ENCODE results near the gene ZNF469.

The ZNF469 gene, protein sequence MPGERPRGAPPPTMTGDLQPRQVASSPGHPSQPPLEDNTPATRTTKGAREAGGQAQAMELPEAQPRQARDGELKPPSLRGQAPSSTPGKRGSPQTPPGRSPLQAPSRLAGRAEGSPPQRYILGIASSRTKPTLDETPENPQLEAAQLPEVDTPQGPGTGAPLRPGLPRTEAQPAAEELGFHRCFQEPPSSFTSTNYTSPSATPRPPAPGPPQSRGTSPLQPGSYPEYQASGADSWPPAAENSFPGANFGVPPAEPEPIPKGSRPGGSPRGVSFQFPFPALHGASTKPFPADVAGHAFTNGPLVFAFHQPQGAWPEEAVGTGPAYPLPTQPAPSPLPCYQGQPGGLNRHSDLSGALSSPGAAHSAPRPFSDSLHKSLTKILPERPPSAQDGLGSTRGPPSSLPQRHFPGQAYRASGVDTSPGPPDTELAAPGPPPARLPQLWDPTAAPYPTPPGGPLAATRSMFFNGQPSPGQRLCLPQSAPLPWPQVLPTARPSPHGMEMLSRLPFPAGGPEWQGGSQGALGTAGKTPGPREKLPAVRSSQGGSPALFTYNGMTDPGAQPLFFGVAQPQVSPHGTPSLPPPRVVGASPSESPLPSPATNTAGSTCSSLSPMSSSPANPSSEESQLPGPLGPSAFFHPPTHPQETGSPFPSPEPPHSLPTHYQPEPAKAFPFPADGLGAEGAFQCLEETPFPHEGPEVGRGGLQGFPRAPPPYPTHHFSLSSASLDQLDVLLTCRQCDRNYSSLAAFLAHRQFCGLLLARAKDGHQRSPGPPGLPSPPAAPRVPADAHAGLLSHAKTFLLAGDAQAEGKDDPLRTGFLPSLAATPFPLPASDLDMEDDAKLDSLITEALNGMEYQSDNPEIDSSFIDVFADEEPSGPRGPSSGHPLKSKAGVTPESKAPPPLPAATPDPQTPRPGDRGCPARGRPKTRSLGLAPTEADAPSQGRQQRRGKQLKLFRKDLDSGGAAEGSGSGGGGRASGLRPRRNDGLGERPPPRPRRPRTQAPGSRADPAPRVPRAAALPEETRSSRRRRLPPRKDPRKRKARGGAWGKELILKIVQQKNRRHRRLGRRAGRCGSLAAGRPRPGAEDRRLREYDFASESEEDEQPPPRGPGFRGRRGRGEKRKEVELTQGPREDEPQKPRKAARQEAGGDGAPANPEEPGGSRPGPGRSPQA (N-terminal part only)

DNA sequence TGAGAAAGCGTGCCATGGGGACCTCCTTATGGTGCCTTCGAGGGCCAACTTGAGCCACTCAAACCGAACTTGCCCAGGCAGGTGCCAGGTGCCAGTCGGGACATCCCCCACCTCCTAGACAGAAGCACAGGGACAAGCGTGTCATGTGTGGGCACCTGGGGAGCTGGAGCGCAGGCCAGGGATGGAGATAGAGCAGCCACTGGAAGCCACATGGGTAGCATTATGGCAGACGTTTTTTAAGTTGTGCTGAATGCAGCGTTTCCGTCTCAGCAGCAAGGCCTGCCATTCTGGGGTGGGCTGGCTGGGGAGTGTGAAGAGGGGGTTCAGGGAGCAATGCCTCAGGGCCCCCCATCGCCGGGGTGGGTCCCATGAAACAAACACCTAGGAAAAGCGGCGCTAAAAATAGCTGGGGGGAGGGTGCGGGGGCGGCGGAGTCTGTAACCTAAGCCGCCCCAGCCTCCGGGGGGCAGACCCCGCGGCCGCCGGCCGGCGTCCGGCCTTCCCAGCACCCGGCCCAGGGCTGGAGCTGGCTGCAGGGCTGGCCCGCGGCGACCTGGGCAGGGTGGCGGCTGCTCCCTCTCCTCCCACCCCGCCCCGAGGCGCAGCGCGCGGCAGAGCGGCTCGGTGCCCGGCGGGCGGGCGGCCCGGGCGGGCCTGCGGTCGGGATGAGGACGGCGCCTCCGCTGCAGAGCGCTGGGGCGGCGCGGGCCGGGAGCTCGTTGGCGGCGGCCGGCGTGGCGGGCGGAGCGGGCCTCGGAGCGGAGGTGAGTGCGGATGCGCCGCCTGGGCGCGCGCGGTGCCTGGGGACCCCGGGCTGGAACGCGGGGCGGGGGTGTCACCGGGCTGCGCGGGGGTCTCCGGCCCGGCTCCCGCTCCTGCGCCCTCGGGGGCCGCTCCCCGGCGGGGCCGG is at the start of gene ZNF469:
TSS of gene ZNF469 (plus strand) at position 469 of the 910 bp plus-strand sequence. CDS start 44,512 bp downstream, outside the sequence.
- DNase-seq: no peak

DNA sequence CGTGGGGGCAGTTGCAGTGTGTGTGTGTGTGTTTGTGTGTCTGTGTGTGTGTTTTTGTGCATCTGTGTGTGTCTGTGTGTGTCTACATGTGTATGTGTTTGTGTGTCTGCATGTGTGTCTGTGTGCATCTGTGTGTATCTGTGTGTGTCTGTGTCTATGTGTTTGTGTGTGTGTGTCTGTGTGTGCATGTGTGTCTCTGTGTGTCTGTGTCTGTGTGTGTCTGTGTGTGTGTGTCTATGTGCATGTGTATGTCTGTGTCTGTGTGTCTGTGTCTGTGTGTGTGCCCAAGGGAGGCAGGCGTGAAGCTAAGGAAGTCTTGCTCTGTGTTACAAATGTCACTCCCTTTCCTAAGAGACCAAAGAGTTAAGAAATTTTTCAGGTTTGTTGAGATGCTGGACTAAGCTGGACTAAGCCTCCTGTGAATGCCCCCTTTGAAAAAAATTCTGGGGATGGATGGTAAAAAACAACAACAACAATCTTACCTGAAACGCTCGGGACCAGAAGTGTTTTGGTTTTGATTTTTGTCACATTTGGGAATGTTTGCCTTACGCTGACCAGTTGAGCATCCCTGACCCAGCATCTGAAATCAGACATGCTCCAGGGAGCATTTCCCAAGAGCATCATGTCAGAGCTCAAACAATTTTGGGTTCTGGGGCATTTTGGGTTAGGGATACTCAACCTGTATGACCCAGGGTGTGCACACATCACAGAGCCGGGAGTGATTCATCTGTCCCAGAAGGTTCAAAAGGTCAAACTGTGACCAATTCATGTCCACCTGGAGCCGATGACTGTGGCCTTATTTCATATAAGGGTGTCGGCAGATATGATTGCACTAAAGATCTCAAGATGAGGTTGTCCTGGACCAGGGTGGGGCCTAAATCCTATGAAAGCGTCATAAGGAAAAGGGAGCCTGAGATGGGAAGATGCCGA is 48.6 kb upstream of the ZNF469 start:
- no peak for DNase-seq

DNA sequence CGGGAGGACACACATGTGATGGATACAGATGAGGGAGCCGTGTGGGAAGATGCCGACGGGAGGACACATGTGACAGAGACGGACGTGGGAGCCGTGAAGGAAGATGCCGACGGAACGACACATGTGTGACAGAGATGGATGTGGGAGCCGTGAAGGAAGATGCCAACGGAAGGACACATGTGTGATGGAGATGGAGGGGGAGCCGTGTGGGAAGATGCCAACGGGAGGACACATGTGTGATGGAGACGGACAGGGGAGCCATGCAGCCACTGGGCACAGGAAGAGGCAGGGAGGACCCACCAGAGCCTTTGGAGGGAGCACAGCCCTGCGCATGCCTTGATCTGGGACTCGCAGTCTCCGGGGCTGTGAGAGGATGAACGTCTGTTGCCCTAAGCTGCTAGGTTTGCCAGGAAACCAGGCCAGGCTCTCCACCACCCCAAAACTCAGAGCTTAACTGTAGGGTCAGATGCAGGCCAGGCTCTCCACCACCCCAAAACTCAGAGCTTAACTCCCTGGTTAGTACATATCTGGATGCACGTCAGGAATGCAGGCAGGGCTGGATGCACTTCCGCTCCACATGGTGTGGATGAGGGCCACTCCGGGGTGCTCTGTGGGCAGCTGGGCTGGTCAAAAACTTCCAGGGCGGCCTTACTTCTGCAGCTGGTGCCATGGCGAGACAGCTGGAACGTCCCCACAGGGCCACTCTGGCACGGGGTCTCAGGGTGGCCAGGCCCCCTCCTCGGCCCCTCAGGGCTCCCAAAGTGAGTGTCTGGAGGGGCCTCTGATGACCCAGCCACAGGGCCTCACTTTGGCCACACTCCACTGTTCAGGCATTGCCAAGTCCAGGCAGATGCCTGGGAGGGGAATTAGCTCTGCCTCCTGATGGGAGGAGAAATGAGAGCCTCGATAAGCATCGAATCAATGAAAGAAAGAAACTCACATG is 47.7 kb upstream of the ZNF469 start:
- no peak for DNase-seq

DNA sequence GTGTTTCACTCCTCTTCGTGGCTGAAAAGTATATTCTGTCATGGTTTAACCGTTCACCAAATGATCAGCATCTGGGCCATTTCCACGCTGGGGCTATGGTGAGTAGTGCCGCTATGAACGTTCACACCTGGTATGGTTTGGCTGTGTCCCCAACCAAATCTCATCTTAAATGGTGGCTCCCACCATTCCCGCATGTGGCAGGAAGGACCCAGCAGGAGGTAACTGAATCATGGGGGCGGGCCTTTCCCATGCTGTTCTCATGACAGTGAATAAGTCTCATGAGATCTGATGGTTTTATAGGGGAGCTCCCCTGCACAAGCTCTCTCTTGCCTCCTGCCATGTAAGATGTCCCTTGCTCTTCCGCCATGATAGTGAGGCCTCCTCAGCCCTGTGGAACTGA is 45.7 kb upstream of the ZNF469 start:
- no peak for DNase-seq

DNA sequence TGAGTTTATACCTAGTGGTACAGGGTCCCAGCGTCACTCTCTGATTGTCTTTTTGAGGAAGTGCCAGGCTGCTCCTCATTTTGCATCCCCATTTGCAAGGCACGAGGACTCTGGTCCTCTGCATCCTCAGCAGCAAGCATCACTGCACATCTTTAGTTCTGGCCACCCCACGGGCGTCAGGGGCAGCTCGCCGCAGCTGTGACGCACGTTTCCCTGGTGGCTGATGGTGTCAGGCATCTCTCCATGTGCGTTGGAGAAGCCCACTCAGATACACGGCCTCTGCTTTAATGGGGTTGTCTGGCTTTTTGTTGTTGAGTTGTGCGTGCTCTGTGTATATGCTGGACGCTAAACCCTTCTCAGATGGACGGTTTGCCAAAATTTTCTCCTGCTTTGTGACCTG is 45.2 kb upstream of the ZNF469 start:
- DNase-seq: no peak

DNA sequence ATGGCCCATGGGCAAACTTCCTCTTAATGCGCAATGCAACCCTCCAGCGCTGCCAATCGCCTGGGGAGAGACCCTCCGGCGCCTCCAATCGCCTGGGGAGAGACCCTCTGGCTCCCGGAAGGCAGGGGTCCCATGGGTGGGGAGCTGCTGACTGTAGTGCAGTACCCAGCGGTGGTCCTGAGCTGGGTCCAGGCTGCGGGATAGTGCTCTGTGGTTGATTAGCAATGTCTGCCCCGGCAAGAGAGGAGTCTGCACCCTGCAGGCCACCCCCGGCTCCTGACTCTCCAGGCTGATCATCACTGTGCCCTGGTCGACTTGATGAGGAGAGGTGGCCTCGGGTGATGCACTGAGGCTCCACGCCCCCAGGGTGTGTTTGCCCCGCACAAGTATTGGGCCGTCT is 44.6 kb upstream of the ZNF469 start:
- no peak for DNase-seq

DNA sequence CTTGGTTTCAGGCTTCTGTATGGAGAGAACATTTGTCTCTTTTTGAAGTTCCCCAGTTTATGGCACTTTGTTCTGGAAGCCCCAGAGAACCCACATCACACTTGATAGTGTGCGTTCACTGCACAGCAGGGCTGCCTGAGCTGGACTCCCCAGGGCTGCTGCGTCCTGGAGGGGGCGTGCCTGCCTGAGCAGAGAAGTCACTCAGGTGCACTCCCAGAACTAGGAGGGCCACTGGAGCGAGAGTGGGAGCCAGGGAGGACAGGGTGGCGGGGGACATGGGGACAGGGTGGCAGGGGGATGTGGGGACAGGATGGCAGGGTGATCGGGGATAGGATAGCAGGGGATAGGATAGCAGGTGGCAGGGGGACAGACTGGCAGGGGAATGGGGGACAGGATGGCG is 43.9 kb upstream of the ZNF469 start:
- no peak for DNase-seq

DNA sequence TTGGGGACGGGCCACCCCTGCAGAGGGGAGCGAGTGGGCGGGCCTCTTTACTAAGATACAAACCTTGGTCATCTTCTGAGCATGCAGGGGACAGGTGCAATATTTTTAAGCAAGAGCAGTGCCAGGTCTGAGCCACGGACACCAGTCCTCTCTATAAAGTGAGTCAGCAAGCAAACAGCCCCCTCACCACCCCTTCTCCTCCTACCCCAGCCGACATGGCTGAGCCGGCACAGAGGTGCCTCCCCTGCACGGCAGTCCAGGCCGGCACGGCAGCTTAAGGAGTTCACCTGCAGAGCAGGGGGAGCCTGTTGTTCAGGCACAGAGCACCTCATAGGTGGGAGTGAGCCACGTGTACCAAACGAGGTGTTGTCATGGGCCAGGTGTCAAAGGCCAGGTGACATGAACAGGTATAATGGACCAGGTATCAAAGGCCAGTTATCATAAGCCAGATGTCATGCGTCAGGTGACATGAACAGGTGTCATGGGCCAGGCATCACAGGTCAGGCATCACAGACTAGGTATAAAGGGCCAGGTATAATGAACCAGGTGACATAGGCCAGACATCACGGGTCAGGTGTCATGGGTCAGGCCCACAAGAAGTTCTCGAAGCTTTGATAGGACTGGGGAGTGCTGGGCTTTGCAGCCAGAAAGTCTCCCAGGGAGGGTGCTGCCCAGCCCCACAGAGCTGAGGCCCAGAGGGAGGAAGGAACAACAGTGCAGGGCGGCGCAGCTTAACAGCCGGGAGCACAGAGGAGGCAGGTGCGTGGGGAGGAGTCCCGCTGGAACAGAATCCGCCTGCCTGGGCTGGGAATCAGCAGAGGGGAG is 42.6 kb upstream of the ZNF469 start:
- DNase-seq: no peak

DNA sequence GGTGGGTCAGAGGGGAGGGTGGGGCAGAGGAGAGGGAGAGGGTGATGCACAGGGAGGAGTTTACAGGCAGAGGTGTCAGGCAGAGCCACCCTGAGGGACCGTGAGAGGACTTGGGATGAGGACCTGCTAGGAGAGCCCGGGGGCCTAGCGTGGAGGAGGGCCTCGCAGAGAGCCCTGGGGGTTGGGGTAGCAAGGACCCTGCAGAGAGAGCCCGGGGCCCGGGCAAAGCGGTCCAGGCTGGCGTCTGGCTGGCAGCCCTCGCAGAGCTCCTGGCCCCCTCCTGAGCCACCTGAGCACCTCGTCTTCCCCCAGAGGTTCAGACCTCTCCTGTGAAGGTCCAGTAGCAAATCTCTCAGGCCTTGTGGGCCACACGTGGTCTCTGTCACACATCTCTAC is 42.0 kb upstream of the ZNF469 start:
- no peak for DNase-seq

DNA sequence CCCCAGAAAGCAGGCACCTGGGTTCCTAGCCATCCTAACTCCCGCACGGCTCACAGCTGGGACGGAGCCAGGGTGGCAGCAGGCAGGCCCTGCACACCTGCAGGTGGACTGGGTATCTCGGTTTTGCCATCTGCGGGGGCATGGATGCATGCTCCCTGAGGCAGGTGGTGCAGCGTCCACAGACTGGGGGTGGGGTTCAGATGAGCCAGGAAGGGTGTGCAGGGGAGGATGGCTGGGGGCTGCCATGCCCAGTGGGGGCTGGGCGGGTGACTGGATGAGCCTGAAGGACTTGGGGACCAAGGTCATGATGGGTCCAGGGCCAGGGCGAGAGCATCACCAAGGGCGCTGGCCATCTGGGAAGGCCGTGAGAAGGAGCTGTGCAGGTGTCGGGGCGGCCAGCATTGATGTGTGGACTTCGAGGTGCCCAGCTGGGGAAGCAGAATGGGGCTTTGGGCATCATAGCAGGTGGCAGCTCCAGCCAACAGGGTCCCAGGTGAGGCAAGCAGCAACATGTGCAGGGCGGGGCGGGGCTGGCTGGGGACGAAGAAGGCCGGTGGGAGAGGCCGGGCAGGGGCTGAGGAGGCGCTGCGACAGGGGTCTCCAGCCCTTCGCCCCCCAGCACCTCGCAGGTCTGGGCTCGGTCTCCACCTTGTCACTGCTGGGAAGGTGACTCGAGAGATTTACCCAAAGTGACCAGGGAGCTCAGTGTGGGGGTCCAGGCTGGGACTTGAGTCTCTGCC is 41.0 kb upstream of the ZNF469 start:
- no peak for DNase-seq

DNA sequence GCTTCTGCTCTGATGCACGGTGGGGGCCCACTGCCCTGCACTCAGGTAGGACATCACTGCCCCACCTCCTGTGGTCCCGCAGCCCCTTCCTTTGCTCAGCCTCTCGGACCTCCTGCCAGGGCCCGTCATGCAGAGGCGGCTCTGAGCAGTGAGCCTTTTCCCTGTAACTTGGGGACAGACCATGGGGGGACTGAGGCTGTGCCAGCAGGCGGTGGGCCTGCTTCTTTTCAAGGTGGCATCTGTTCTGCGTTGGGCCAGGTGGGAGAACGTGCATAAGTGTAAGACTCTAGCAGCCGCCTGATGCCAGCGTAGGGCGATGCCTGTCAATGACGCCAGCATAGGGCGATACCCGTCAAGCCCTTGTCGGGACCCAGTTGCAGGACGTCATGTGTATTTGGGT is 40.3 kb upstream of the ZNF469 start:
- no peak for DNase-seq

DNA sequence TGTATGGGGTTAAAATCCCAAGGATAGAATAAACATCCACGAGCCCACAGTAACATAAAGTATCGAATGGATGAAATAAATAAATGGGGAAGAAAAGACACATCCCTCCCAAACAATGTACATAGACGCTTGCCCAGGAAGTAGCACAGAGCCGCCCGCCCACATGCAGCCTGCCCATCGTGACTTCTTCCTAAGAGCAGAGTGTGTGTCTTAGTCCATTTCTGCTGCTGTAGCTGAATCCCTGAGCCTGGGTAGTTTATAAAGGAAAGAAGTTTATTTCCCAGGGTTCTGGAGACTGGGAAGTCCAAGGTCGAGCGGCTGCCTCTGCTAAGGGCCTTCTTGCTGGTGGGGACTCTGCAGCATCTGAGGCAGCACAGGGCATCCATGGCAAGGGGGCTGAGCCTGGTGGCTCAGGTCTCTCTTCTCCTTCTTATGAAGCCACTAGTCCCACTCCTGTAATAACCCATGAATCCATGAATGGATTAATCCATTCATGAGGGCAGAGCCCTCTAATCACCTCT is 39.4 kb upstream of the ZNF469 start:
- no peak for DNase-seq

DNA sequence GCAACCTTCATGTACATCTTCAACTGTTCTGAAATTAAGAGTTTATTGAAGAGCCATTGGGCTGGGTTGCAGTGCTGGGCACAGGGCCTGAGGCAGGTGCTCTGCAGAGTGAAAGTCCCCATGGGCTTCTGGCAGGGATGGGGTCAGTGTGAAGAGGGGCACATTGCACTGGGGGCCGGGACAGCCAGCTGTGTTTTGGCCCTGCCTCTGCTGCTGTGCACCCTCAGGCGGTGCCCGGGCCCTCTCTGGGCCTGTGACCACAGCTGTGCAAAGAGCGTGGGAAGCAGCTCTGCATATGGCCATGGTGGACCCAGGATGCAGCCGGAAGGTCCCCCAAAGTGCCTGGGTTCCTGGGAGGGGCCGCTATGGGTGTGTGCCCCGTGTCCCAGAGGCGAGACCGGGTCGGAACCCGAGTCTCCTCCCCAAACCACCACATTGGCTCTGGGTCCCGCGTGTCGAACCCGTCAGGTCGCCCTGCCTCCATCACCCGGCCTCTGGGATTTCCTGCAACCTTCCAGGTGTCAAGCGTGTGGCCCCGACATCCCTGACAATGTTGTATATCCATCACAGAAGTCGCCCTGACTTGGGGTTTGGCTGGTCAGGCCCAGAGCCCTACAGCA is 38.2 kb upstream of the ZNF469 start:
- DNase-seq: no peak

DNA sequence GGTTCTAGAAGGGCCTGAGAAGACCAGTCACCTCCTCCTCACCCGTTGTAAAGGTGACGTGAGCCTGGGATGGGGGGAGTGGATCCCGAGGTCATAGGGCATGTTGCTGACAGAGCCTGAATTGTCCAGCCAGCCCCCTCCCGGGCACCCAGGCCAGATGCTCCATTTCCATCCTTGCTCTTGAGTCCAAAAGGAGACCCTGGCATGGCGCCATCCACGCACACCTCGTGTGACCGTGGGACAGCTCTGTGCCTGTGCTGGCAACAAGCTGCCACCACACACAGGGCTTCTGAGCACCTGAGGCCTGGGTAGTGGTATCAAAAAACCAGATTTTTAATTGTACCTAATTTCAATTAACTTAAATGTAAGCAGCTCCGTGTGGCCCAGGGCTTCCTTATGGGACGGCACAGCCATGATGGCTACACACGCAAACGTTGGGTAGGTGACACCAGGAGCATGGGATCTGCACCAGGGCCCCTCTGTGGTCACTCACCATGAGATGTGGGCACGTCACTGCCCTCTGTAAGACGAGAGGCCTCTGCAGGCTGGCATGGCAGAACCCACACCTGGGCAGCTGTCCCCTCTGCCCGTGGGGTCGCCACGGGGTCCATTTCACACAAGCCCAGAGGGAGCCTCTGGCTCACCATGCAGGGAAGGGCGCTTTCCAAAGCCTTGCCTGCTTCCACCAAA is 37.6 kb upstream of the ZNF469 start:
- no peak for DNase-seq

DNA sequence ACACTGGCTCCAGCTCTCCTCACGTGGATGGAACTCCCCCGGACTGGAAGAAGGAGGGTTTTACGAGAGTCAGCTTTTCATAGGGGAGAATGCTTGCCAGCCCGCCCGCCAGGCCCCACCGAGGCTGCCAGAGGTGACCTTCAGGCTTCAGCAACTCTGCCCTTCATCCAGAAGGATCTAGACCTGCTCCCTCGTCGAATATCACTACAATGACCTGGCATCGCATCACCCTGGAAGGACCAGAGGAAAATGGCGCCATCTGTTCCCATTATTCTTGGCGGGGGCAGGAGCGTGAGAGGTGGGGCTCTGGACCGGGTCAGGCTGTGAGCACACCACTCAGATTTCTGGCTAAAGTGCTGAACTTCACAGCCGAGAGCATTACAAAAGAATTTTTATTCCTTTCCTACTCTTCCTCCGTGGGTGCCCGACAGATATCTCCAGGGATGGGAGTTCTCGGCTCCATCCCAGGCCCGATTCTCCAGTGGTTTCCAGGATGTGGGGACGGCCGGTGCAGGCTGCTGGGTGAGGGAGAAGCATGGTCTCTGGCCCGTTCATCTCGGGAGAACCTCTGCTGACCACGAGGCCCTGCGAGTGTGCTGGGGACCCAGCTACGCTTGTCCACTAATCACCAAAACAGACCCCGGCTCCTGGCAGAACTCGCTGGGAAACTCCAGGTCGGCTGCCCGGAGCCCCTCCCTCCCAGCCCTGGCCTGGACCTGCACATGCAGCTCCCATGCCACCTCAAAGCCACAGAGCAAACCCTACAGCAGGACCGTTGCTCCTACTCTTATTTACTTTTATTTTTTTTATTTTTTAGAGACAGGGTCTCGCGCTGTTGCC is 36.8 kb upstream of the ZNF469 start:
- DNase-seq: no peak

Data from cortex of kidney (tissue), 1 donor.